Mucosa of descending colon (tissue), 3 donors: Measurements from ENCODE around the gene PCBP3. TPM values are rescaled to one million over a fixed set of nuclear protein-coding genes. Genes with fewer than 3 reads are reported as not detected.

ENCODE experiments used
- ATAC-seq: fragments of 200-7000 bp; cut with Tn5 transposase; one replicate; pipeline ENCODE4 v1.9.1; 2020; ENCODE audit warnings: mild to moderate bottlenecking, moderate library complexity
- DNase-seq, 3 donors: peaks; one replicate each; pipeline ENCODE4 v3.0.0-alpha.2; 2020
- H3K36me3 ChIP-seq: fragments of 200-600 bp; one replicate; pipeline ENCODE4 v1.8.0; 2021; ENCODE audit warnings: low read depth, mild to moderate bottlenecking
- H3K4me1 ChIP-seq: fragments of 200-600 bp; one replicate; pipeline ENCODE4 v1.8.0; 2021; ENCODE audit warnings: low read depth, mild to moderate bottlenecking
- H3K4me3 ChIP-seq: fragments of 200-600 bp; one replicate; pipeline ENCODE4 v1.8.0; 2021; ENCODE audit warnings: mild to moderate bottlenecking
- H3K9me3 ChIP-seq: fragments of 200-600 bp; one replicate; pipeline ENCODE4 v1.8.0; 2021; ENCODE audit warnings: mild to moderate bottlenecking
- CTCF ChIP-seq: fragments of 200-600 bp; IDR thresholded peaks from one replicate; pipeline ENCODE4 v1.8.0; 2022; ENCODE audit warnings: antibody characterized with exemption, mild to moderate bottlenecking
- intact Hi-C, 2 donors: fragments of 100-400 bp; cut with DNase I in 1 of 2; cut with micrococcal nuclease in 1 of 2; formaldehyde crosslinking; loops; one replicate each; pipeline versions ENCODE4 v1.11.0 to v1.11.1; 2022; cut with DNase I, micrococcal nuclease
- total RNA-seq, 3 donors: library from RNA; stranded (reverse); fragmentation: NEBNext Ultra II Directional in 2 of 3; extraction: Animal tissue kit (Norgen Biotek cat#: 25700) in 2 of 3; gene quantifications; one replicate each; pipeline versions ENCODE4 v1.2.1 to v1.2.4, GENCODE V29; 2021 to 2023
- donor health status: DM: no; HTN: no; CAD: no; lungs with moderate emphysema.
- donor health status: DM: no; HTN: no; CAD: no.
- donor health status: DM: no; HTN: yes; CAD: no.

PCBP3 gene
- total RNA-seq, 3 donors from 2014 or later, result 4.5 to 18.4 (median 7.6) TPM

- ATAC-seq (no peak), DNase-seq (no peak)
- Histone ChIP-seq H3K4me3 (no peak overlapping the region), H3K36me3 (no peaks in the 10 kb centered on the region), H3K4me1 (peaks cover 15% of the 10 kb centered on the region), H3K9me3 (no peaks in the 10 kb centered on the region)
- no peak for TF ChIP-seq CTCF
- intact Hi-C loops, result no loop called here
These were observed 6.4 kb upstream of the PCBP3 start for GRCh38 chr21:45636951-45637646.

GRCh38 chr21:45637883-45638282 is 5.6 kb upstream of the PCBP3 start:
- no peak overlapping the region for H3K4me3 ChIP-seq
- no peaks in the 10 kb centered on the region for H3K36me3 ChIP-seq
- H3K9me3 ChIP-seq, result no peaks in the 10 kb centered on the region
- peaks cover 15% of the 10 kb centered on the region for H3K4me1 ChIP-seq
- intact Hi-C loops, result no loop called here
- DNase-seq, result no peak
- no peak for ATAC-seq
- no peak for TF ChIP-seq CTCF

- no peaks in the 10 kb centered on the region for H3K9me3 ChIP-seq
- no peak overlapping the region for H3K4me3 ChIP-seq
- TF ChIP-seq CTCF, result no peak
- peaks cover 15% of the 10 kb centered on the region for H3K4me1 ChIP-seq
- no peak for DNase-seq
- no peak for ATAC-seq
- intact Hi-C loops, result no loop called here
- no peaks in the 10 kb centered on the region for H3K36me3 ChIP-seq
These were observed 4.8 kb upstream of the PCBP3 start for GRCh38 chr21:45638707-45639106.

- DNase-seq (no peak), ATAC-seq (no peak)
- H3K4me1 ChIP-seq, result peaks cover 16% of the 10 kb centered on the region
- H3K36me3 ChIP-seq, result no peaks in the 10 kb centered on the region
- no peaks in the 10 kb centered on the region for H3K9me3 ChIP-seq
- intact Hi-C loops, result no loop called here
- TF ChIP-seq CTCF, result no peak
- no peak overlapping the region for H3K4me3 ChIP-seq
These were observed 4.1 kb upstream of the PCBP3 start for GRCh38 chr21:45639206-45640000.

GRCh38 chr21:45640001-45640887 is 3.3 kb upstream of the PCBP3 start:
- TF ChIP-seq CTCF, result no peak
- intact Hi-C loops, result no loop called here
- Histone ChIP-seq H3K4me1 (peaks cover 20% of the 10 kb centered on the region), H3K9me3 (no peaks in the 10 kb centered on the region), H3K36me3 (no peaks in the 10 kb centered on the region), H3K4me3 (no peak overlapping the region)
- DNase-seq (peak in 1 of 3 donors; percentile 33), ATAC-seq (peak; percentile 6)
